Umbilical cord (tissue), 2 donors: Measurements from ENCODE around the gene GDPD4. TPM values are rescaled to one million over a fixed set of nuclear protein-coding genes. Genes with fewer than 3 reads are reported as not detected.
A peak's percentile ranks its signal among the peaks of the same experiment; 100 is the strongest.
"Not testable (repeated sequence)": the region's sequence is repeated elsewhere in the genome, so short reads cannot be mapped to it uniquely, and the experiment has no call there.

Source experiments
- DNase-seq: peaks from one replicate; pipeline ENCODE4 v3.0.0-alpha.2; 2015; ENCODE audit warnings: low spot score
- total RNA-seq: library from RNA; depleted of rRNA; stranded (reverse); fragments of >200 nt; gene quantifications from one replicate; pipeline ENCODE4 v1.2.3, GENCODE V29; 2014; ENCODE audit warnings: low replicate concordance; ENCODE audit not compliant: insufficient read depth

The GDPD4 gene
- total RNA-seq, 1 donor from 2014 or later, result 0.48 TPM

DNA sequence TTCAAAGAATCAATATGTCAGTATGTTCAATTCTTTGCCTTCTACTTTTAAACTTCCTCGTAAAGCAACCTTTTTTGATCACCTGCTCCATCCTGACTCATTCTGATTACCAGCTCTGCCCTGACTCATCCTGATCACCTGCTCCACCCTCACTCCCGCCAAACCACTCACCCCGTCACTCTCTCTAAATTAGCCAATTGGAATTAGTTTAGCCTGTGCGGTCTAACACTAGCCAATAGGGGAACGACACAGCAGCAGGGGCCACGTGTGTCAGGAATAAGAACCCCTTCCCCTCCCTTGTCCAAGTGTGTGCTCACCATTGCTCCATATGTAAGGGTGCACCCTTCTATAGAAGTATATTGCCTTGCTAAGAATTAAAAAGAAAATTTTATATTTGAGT is 1.5 kb downstream of the GDPD4 start:
- not testable (repeated sequence) for DNase-seq

- no peak for DNase-seq
These were observed 1.9 kb downstream of the GDPD4 start for GRCh38 chr11:77299528-77299993.

- DNase-seq, result no peak
These were observed 7.4 kb downstream of the GDPD4 start for GRCh38 chr11:77294040-77294439.

GRCh38 chr11:77289737-77290136 is 11.7 kb downstream of the GDPD4 start:
- DNase-seq, result no peak

DNA sequence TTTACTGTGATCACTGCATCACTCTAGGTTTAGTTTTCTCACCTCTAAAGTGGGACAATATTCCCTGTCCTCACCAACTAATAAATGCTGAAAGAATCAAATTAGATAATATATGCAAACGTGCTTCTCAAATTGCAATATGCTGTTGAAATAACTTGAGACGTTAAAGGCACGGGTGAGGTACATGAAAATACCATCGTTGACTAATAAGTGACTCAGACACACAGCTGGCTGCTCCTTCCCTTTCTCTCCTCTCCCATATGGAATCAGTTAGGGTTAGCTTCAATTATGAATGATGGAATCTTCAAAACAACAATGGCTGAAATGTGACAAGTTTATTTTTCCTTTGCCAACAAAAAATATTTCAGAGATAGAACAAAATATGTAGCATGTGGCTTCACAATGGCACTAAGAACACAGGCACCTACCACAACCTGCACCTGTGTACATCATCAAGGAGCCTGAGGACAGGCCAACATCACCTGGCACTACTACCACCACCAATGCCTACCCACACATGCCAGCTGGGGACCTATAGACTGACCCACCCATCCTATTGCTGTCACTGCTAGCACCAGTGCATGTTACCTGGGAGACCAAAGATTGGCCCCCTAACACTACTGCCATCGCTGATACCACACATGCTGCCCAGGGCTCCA is 13.7 kb downstream of the GDPD4 start:
- DNase-seq, result peak; percentile 9

DNA sequence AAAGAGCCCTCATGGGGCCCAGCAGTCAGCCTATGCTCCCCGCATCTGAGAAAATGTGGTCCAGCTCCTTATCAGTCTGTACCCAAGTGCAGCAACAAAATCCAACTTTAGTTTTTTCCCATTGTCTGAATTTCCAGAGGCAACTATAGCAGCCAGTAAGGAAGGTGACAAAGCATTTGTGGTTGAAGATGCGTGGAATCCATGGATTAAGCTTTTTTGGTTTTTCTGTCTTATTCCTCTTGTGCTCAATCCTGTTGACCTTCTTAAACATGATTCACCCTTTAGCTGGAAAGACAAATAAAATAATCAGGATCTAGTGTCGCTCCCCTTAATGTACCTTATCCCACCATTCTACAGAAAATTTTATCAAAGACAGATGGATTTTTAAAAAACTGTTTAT is 14.3 kb downstream of the GDPD4 start:
- DNase-seq, result no peak

DNA sequence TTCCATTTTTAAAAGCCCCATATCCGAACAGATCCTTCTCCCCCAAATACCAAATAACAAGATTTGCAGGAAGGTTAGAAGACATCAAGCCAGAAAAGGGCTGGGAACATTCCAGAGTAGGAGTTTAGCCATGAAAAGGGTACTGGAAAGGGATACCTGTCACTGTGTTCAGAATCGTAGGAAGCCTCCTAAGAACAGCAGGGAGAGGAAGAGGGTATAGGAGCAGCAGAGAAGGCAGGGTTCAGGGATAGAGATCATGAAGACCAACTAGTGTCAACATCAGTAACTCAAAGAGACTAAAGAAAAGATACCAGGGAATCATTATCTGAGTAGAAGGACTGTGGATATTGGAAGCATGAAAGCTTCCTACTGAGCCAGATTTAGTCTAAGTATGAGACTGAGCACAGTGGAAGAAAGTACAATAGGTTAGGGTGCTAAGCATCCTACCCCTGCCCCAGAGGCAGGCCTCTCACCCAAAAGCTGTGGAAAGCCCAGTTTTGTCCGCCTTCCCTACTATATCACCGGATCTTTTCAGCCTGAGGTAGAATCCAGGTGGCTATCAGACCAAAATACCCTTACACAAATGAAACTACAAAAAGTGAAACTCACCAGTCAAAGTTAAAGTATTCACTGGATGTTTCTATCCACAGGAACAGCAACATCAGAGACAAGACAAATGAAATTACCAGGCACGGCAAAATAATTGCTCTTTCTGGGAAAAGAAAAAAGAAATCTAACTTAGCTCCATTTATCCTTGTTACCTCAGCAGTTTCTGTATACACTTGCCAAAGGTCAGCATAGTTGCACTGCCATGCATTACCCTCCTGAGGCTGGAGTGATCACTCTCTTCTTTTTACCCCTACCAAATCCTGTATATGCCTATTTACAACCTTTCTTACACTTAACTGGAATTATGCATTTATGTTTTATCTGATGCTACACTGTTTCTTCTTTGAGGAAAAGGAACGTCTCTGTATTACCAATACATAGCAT is 16.7 kb downstream of the GDPD4 start:
- DNase-seq, result no peak

DNA sequence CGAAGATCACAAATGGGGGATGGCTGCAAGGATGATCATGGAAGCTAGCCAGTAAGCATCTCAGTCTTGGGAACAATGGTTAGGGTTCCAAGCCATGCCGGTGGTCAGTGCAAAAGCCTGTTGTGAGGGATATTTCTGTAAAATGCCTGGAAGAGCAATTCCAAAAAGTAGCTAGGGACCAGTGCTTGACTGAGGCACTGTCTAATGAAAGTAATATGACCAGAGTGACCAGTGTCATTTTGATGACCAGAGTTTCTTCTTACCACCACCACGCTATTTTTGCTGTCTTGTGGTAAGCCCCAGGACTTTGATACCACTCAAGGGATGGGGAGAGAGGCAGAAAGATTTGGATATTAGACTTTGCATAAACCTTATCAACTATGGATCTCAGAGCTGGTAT is 18.4 kb downstream of the GDPD4 start:
- DNase-seq, result no peak

- DNase-seq, result no peak
These were observed 22.6 kb downstream of the GDPD4 start for GRCh38 chr11:77278595-77279506.

DNA sequence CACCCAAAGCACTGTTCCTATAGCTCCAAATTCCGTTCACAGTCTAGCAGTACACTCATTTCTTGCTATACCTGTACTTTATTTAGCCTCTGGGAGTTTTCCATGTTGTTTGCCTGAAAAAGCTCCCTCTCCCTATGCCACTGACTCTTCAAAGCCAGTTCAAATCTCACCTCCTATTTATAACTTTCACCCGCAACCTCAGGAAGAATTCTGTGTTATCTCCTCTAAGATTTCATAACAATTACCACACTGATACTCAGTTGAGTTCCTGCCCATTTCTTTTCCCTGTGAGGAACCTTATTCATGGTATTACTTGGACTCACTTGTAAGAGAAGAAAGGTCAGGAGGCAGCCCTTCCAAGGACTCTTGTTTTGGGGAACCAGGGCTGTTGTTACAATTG is 25.2 kb downstream of the GDPD4 start:
- no peak for DNase-seq

- no peak for DNase-seq
These were observed 30.6 kb downstream of the GDPD4 start for GRCh38 chr11:77270921-77271320.

DNA sequence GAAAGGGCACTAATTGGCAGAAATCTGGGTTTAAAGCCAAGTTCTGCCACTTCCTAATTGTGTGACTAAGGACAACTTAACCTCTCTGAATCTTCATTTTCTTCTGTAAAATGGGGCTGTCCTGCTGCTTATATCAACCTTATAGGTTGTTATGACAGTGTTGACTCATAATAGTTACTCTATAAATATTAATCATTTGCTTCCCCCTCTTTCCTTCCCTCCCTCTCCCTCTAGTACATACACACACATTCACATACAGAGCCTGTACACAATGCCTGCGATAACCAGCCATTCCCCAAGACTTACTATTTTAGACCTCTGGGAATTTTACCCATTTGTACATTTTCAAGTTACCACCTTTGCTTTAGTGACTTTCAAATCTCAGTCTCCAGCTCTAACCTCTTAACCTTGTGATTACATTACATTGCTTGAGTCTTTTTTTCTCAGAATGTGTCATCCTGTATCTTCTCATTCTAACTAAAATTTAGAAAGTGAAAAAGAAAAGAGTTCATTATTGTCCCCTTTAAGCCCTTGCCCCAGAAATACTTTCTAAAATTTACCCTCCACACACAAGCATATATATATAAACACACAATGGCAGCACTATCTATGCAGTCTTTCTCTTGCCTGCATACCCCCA is 31.9 kb downstream of the GDPD4 start:
- no peak for DNase-seq

DNA sequence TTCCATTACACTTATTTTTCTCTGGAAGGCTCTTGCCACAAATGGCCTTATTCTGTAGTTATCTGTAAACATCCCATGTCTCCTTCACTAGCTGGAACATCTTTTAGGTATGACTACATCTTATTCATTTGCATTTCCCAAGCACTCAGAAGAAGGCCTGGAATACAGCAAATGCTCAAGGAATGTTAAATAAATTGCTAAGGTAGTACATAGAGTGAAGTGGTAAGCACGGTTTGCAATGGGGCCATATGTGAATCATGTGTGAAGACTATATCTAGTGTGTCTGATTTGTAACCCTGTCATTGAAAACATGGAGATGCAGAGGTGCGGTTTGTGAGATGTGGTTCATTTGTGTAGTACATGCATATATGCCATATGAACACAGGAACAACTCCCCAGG is 33.5 kb downstream of the GDPD4 start:
- DNase-seq, result no peak

- DNase-seq, result no peak
These were observed 34.7 kb downstream of the GDPD4 start for GRCh38 chr11:77266766-77267165.

GRCh38 chr11:77262803-77263202 is 38.7 kb downstream of the GDPD4 start:
- no peak for DNase-seq

DNA sequence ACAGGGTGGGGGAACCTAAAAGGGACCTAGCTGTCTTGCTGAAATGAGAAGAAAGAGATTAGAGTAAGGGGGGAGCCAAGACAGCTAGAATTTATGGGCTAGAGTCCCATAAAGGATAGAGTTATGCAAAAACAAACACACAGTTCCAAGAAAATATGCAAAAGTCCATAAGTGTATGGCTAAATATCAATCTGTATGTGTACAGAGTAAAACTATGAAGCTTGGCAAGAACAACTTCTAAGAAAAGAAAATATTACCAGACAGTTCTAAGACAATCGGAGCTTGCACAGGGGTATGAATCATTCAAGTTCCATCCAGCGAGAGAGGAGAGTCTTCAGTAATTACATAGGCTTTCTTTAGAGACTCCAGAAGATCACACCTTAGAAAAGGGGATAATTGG is 41.8 kb downstream of the GDPD4 start:
- no peak for DNase-seq

DNA sequence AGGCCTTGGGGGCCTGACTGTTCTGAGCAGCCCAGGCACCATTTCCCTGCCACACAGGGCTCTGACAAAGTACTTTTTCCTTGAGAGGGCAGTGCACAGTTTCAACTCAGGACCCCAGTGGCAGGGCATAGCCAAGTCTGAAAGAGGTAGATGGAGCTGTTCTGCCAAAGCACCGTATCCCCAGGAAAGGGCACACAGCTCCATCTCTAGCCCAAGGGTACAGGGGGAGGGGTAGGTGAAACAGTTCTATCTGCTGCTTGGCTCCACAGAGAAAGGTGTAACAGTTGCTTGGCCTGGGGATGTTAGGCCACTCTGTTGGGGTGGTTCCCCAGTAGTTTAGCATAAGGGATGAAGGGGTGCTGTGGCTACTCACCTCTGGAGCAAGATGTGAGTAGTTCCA is 47.8 kb downstream of the GDPD4 start:
- DNase-seq, result no peak

DNA sequence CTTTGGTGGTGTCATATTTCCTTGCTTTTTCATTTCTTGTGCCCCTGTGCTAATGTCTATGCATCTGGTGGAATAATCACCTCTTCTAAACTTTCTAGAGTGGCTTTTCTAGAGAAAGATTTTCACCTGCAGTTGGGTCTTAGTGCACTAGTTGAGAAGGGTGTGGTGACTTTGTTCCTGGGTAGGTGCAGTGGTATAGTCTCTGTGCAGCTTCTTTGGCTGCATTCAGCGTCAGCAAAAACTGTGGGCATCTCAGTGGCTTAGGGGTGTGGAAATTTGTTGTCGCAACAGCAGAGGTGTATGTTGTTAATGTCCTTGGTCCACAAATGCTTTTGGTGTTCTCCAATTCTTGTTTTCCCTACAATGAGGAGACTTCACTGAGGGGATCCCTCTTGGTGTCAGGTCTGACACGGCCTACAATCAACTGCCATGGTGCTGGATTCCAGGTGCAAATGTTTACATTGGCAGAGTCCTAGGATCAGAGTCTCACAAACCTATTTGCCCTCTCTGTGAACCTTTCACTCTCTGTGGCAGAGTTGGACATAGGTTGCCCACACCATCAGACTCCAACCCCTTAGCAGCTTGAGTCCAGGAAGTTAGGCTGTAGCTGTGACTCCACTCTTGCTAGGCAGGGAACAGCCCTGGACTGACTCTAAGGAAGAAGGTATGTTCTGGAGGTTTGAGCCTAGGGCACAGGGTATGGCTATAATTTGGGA is 48.8 kb downstream of the GDPD4 start:
- no peak for DNase-seq

- no peak for DNase-seq
These were observed 50.4 kb downstream of the GDPD4 start for GRCh38 chr11:77250881-77251640.

DNA sequence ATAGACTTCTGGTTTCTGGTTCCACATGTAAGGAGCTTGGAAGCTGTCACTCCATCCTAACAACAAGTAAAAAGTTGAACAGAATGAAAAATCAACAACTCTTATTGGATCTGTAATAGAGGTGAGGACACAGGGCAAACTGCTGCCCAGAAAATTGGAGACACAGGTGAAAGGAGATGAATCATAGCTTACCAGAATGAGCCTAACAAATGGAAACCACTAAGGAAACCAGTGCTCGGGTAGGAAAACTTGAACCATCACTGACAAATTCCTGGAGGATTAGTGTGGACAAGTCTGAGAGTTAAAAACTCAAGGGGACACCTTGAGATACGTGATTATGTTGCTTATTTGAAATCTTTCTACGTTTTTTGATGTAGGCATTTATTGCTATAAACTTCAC is 52.1 kb downstream of the GDPD4 start:
- no peak for DNase-seq
